NCI-H2196 (cell line): ENCODE data around the gene MICAL3.
"Not testable (repeated sequence)": the region's sequence is repeated elsewhere in the genome, so short reads cannot be mapped to it uniquely, and the experiment has no call there.

ENCODE experiments used
- DNase-seq: peaks from one replicate; lab custom pipeline; 2025; ENCODE audit not compliant: unreplicated experiment; lab: John Stamatoyannopoulos, UW

MICAL3 gene

DNA sequence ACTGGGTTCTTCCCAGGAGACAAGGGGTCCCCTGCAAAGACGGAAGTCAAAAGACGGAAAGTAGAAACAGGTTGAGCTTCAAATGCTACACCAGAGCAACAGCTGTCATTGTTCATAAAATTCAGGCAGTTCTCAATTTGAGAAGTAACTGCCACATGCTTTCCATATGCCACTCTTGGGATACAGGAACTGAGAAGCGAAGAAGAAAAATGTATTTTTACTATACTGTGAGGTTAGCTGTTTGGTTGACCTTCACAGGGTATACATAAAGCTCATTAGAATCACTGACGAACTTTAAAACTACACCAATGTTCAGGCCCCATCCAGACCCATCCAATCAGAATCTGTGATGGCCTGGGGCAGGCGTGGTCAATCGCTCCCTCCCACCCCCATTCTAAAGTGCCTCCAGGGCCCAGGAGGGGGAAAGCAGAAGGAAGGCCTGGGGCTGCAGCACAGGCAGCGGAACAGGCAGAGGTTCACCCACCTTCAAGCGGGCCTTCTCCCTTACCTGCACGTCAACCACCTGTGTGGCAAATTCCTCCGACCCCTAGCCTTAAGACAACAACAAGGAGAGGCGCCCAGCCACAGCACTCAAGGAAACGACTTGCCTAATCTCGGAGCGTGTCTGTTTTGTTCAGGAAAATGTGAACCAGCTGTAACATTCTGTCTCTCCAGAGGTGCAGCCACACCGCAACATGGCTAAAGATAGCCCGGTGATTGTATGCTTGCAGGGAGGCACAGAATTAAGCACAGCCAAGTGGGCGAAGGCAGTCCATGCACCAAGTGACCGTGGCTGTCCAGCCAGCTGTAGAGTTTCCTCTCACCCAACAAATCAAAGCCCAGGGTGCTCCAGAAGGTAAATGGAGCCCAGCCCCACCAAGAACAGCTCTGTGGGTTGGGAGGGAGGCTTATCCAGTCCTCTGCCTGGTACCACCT, 82.6 kb downstream of the MICAL3 start:
- DNase-seq = no peak

DNA sequence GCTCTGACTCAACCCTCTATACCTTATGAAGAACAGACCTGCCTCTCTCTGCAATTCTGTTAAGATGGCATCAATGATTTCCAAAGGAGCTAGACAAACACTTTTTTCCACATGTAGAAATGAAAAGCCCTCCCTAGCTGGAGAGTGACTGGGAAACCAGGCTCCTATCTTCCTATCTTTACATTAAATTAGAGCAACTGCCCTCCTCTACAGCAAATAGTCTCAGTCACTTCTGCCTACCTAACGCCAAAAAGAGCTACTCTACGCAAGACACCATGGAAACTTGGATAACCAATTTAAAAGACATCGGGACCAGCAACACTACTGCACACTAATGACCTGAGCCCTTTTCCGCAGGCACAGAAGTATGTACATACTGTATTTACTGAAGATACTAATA, 84.8 kb downstream of the MICAL3 start:
- no peak for DNase-seq

DNA sequence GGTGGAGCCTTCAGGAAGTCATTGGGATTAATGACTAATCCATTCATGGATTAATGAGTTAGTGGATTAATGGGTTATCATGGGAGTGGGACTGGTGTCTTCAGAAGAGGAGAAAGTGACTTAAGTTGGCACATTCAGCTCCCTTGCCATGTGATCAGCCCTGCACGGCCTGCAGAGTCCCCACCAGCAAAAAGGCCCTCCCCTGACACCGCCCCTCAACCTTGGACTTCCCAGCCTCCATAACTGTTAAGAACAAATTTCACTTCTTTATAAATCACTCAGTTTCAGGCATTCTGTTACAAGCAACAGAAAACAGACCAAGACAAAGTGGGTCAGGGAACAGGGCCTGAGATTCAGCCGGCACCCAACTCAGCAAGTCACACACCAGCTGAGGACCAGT, 85.3 kb downstream of the MICAL3 start:
- no peak for DNase-seq

DNA sequence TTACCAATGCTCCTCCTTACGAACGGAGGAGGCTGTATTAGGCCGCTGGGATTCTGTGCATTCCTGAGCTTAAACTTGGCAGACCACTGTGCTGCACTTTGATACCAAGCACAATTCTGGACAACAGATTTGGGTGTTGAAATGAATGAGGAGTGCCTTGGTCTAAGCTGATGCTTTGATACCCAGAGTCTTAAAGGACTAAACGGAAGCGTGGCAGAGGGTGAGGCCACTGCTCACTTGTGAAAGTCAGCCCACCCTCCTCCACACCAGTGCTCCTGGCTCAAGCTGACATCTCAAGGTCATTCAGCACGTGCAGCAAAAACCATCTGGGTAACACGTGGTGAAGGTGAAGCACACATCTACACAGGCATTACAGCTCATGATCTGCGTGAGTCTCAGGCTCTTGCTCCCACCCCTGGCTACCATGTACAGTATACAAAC, 85.9 kb downstream of the MICAL3 start:
- DNase-seq = no peak

DNA sequence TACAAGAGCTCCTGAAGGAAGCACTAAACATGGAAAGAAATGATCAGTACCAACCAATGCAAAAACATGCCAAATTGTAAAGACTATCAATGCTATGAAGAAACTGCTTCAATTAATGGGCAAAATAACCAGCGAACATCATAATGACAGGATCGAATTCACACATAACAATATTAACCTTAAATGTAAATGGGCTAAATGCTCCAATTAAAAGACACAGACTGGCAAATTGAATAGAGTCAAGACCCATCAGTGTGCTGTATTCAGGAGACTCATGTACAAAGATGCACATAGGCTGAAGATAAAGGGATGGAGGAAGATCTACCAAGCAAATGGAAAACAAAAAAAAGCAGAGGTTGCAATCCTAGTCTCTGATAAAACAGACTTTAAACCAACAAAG, 91.9 kb downstream of the MICAL3 start:
- DNase-seq = not testable (repeated sequence)

DNA sequence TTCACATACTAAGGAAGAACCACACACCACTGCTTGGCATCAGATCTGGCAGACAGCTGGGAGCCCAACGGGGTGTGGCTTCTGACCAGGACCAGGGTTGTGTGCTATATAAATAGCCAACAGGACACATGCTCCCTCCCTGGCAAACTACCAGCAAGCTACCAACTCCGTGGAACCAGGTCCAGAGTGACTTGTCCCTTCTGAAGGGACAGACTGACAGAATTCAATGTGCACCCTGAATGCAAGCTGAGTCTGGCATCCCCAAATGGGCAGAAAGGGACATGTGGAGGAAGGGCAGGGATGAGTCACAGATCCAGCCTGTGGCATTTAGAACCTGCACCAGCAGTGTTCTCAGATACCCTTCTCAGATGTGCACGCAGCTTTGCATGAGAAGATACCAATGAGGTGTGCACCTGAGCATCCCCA, 92.9 kb downstream of the MICAL3 start:
- peak; percentile 57 for DNase-seq

DNA sequence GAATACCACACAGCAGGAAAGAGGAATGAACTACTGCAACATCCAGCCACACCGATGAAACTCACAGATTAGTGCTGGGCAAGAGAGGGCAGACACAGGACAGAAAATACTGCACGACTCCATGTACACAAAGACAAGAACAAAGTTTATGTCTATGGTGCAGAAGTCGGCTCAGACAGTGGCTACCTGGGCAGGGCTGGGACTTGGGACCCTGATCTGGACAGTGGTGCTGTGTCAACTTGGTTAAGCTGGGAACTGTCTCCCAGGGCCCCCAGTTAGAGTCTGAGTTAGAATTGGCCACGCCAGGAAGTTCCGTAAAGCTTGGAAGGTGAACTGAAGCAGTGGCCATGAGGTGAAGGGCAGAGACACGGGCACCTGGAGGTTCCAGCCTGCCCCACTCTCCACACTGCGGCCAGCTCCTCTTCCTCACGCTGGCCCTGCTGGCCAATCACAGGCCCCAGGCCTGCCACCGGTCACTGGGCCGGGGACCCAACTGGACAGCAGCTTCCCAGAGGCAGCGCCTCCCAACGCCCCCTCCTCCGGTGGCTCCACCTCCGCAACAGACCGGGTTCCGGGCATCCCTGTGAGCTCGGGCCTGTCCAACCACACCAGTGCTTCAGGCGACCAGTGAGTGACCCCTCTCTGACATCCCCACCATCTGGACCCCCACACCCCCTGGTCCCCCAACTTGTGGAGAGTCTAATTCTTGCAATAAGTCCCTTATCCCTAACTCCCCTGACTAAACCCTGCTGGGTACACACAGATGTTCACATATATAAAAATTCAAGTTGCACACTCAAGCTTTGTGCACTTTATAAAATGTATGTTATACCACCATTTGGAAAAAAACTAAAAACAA, 93.7 kb downstream of the MICAL3 start:
- no peak for DNase-seq

DNA sequence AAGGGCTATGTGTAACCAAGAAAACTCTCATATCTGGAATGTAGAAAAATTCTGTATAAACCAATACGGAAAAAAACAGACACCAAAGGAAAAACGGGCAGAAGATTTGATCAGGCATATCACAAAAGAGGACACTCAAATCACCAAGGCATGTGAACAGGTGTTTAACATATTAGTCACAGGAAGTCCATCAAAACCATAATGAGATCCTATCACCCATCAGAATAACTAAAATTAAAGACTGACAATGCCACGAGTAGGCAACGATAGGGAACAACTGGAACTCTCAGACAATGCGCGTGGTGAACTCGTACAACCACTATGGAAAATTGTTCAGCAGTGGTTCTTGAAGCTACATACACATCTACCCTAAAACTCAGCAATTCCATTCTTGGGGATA, 94.5 kb downstream of the MICAL3 start:
- no peak for DNase-seq

DNA sequence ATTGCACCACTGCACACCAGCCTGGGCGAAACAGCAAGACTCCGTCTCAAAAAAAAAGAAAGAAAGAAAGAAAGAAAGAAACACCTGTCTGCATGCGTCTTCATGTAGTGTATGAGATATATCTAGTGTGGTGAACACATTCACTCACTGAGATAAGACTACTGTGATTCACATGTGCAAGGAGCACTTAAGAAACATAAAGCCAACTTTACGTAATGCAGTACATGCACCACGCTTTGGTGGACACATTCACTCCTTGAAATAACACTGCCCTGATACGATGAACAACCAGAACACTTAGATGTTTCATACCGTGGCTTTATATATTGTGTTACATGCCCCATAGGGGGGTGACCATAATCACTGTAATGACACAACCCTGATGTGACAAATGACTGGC, 96.0 kb downstream of the MICAL3 start:
- DNase-seq = no peak

DNA sequence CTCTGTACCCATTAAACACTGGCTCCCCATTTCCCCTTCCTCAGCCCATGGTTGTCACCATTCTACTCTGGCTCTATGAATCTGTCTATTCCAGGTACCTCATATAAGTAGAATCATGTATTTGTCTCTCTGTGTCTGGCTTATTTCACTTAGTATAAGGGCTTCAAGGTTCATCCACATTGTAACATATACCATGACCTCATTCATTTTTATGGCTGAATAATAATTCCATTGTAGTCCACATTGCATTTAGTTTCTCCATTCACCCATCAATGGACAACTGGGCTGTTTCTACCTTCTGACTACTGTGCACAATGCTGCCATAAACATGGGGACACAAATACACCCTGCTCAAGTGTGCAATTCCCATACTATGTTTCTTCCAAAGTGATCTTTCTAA, 97.3 kb downstream of the MICAL3 start:
- DNase-seq = no peak

DNA sequence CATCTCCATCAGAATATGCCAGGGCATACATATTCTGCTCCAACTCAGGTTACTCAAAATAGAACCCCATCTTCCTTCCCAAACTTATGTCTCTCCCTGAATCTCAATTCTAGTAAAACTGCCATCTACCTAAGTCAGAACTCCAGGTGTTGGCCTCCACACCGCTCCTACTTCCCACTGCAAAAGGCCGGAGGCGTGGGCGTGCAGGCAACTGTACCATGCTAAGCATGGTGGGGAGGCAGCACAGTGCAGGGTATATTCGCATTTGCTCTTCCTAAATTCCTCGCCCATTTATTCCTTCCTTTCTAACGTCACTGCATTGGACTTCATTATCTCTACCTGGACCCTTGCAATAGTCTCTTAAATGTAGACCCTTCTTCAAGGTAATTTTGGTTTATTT, 97.8 kb downstream of the MICAL3 start:
- no peak for DNase-seq

DNA sequence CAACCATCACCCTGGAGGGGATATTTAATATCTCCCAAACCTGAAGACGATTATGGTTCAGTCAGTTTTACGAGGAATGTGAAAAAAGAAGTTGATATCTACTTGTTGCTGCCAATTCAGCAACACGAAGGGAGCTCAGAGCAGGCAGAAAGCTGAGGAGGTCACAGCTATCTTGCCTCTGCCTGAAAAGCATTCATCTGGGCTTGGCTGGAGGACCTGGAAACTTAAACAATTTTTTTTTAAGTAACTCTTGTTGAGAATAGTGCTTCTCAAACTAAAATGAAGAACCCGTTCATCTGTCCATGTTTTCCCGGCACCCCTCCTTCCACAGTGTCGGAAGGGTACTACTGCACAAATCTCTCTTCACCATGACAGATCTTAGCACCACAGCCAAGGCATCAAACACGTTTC, 98.9 kb downstream of the MICAL3 start:
- DNase-seq = no peak

DNA sequence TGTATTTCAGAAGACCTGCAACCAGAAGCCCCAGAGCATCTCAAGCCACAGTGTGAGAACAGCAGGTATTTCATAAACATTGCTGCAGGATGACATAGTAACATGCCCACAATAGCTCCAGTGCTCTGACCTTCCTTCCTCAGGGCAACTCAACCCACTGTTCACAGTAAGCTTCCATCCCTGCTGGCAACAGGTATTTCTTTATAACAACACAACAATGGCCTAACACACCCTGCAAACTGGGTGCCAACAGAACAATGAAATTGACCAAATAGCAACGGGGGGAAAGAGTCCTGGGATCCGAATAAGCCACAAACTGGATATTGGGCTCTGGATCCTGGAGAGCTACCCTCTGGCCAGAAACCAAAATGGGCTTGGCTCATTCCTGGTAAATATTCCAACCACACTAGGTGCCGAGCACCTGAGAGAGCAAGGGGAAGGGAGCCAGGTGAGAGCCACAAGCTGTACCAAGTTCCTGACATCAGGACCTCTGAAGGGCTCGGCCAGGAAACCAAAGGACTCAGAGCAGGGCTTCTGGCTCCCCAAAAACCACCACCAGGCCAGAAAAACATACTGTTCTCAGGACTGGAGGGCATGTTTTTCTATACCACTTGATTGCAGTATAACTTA, 99.5 kb downstream of the MICAL3 start:
- no peak for DNase-seq

DNA sequence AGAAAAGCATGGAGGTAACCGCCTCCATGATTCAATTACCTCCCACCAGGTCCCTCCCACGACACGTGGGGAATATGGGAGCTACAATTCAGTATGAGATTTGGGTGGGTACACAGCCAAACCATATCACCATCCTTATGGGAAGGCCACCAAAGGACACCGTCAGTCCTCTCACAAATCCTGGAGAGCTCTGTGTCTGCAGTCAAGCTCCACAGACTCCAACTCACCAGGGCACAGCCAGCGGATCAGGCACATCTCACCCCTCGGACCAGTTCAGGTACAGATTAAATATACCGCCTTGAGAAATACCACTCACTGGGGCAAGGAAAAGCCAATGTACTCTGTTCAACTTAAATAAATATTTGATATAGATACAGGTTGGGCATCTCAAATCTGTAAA, 100.3 kb downstream of the MICAL3 start:
- no peak for DNase-seq

DNA sequence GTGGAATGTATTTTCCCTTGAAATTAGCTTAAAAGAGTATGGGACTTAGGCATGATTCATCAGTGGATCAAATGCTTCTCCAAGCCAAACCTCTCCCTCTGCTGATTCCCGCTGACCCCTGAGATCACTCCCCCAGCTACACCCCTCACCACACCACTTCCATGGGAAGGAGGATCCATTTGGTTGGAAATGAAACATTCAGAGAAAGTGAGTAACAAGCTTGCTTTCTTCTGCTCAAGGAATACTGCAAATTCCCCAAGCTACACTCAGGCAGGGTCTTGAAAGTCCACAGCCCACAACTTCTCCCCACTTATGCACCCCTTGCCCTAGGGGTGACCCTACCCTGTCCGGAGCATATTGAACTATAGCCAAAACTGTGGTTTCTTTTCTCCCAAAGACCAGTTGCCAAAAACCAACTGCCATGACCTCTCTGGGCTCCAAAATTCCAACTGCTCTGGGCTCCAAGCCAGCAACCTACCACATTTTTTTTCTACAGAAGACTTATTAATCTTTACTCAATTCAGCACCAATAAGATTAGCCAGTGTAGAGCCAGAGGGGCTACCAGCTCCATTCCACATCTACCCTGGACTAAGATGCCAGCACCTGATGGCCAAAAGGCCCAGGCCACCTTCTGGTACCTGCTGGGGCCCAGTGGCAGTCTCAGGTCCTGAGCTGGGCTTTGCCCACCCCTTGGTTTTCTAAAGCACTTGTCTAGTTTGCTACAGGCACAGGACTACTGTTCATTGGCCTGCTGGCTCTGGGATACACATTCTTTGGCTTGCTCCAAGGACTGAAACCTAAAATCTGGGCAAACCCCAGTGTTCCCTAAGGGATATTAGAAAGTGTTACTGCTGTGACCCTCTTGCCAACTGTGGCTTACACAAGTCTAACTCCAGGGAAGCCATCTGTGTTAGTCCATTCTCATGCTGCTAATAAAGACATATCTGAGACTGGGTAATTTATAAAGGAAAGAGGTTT, 101.1 kb downstream of the MICAL3 start:
- peak; percentile 27 for DNase-seq

DNA sequence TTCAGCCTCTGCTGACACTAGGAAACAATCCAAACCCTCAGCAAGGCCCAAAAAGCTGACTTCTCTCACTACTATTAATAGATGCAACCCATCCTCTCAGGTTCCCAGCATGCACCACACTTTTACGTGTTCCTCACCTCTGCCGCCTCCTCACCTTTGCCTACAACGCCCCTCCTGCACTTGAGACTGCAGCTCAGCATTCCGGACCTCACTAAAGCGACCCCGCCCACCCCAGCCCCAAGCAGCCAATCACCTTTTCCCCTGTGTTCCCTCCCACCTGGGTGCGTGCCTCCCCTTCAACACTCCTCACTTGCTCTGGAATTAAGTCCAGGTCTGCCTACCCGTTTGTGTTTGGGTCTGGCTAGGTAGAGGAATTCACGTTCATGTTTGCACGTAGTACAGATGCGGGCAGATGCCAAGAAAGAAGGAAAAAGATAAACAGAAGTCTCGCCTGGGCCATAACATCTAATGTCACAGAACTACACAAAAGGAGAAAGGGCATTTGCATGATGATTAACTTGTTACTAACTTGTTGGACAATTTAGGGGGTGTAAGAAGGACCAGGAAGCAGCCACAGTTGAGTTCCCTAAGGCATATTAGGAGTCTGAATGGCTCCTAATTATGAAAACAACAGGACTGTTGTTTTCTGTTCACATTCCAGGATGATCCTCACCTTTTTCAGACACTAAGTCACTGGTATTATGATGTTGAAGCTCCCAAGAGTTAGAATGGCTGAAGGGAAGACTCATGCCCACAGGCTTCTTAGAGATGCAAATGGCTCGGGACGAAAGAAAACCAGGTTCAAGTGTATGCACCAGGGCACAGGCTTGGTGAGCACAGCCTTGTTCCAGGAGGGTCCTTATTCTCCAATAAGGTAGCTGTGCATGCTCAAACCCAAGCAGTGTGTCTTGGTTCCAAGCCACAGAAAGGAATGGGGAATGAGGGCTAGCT, 102.2 kb downstream of the MICAL3 start:
- no peak for DNase-seq

DNA sequence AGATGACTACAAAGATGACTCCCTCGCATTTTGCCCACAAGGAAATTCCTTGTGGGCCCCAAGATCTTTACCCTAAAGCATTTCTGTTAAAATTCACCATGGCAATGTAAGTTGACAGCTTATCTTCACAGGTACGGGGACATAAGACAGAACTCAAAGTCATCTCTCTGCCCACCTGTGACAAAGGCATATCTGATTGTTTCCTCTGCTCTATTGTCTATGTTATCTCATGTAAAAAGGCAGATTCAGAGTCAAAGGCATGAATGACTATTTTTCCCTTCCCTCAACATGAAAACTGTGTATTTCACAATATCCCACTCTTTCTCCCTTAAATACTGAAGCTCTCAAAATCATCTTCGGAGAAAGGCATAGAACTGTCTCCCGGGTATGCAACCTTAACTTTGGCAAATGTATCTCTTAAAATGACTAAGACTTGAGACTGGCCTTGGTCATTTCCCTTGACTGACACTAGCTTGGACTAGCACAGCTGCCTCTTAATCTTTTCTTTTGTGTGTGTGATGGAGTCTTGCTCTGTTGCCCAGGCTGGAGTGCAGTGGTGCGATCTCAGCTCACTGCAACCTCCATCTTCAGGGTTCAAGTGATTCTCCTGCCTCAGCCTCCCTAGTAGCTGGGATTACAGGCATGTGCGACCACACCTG, 103.2 kb downstream of the MICAL3 start:
- no peak for DNase-seq

DNA sequence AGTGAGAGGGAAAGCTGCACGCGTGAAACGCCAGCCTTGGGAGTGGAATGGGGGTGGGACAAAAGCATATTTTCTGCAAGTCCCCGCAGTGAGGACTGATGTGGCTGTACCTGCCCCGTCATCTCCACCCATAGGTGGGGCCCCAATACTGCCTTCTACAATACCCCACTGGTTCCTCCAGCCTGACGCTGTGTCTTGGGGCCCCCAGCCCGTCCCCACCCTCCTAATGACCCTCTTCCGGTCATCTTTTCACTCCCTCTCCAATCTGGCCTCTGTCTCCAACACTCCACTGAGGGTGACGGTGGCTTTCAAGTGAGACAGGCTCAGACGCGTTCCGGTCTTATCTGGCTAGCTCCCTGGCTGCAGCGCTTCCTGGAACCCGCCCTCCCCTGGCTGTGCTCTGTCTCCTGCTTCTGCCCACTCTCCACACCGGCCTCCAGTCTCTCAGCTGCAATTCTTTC, 104.2 kb downstream of the MICAL3 start:
- peak; percentile 76 for DNase-seq
